Erythroblast (primary cell): ENCODE results near the gene ACR.

Source experiments
- DNase-seq, 2 experiments: peaks; one replicate each; lab custom pipeline; 2025; lab: John Stamatoyannopoulos, UW
- GATA1 ChIP-seq: IDR thresholded peaks from 2 replicates; pipeline ENCODE4 v1.6.1; 2011; ENCODE audit warnings: low read depth, mild to moderate bottlenecking, control low read depth, low read length, moderate library complexity
- POLR2A ChIP-seq: IDR thresholded peaks from 2 replicates; pipeline ENCODE4 v1.6.1; 2011; ENCODE audit warnings: mild to moderate bottlenecking, low read length

ACR gene

DNA sequence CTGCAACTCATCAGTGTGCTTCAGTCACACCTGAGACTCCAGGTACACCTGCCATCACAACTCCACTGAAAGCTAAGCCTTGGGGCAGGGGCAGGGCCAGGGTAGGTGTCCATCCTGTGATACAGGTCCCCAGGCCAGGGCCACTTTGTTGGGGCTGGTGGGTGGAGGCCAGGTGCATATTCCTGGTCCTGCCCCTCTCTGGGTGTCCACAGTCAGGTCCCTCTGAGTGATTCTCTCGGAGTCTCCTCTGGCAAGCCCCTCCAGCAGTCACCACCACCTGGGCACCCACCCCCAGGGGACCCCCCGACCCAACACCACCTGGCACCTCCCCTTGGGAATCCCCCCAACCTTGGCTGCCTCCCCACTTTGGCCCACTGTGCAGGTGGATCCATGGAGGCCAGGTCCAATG, 9.5 kb upstream of the ACR start:
- DNase-seq: no peak
- TF ChIP-seq POLR2A (no peak), GATA1 (no peak)

GRCh38 chr22:50729391-50730012, 8.5 kb upstream of the ACR start:
- DNase-seq: no peak
- no peak for TF ChIP-seq POLR2A
- no peak for TF ChIP-seq GATA1

DNA sequence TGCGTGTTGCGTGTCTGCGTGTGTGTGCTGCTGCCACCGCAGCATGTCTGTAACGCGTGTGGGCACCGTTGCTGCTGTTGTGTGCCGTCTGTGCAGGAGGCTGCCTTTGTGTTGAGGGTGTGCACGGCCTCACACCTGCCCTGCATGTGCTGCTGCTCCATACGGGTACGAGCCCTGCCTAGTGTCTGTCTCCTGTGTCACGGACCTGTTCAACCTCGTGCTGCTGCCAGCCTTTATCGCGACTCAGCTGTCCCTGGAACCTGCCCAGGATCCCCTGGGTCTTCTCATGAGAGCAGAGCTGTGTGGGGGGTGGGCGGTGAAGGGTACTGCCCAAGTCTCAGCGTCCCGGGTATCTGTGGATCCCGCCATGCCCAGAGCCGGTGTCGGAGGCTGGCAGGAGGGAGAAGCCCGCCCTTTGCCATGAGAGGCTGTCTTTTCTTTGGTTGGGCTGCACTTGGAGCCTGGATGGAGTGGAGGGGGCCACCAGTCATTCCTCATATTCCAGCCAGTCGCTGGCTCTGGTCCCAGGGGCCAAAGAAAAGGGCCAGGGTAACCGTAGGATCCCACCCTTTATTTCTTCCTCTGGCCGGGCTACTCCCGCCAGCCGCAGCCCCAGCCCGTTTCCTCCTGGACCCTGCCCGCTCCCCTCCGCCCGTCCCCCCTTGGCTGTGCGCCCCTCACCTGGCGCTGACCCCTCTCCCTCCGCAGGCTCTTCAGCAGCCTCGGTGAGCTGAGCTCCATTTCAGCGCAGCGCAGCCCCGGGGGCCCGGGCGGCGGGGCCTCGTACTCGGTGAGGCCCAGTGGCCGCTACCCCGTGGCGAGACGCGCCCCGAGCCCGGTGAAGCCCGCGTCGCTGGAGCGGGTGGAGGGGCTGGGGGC, 7.8 kb upstream of the ACR start:
- TF ChIP-seq POLR2A (no peak), GATA1 (no peak)
- DNase-seq: no peak

DNA sequence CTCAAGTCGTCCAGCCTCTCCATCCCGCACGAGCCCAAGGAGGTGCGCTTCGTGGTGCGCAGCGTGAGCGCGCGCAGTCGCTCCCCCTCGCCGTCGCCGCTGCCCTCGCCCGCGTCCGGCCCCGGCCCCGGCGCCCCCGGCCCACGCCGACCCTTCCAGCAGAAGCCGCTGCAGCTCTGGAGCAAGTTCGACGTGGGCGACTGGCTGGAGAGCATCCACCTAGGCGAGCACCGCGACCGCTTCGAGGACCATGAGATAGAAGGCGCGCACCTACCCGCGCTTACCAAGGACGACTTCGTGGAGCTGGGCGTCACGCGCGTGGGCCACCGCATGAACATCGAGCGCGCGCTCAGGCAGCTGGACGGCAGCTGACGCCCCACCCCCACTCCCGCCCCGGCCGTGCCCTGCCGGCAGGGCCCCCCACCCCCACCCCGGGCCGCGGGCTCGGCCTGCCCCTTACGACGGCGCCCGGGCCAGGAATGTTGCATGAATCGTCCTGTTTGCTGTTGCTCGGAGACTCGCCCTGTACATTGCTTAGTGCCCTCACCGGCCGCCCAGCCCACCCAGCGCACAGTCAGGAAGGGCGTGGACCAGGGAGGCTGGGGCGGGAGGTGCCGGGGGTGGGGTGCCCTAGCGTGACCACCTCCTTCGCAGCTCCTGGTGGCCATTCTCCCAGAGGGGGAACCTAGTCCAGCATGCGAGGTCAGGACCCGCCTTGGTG, 6.9 kb upstream of the ACR start:
- no peak for DNase-seq
- TF ChIP-seq POLR2A (no peak), GATA1 (no peak)

- TF ChIP-seq GATA1: no peak
- TF ChIP-seq POLR2A: no peak
- DNase-seq: peak; percentile 54 to 61
Observed at GRCh38 chr22:50731811-50732624, 6.0 kb upstream of the ACR start.

- no peak for DNase-seq
- no peak for TF ChIP-seq POLR2A
- TF ChIP-seq GATA1: no peak
Observed at GRCh38 chr22:50732681-50733080, 5.3 kb upstream of the ACR start.

DNA sequence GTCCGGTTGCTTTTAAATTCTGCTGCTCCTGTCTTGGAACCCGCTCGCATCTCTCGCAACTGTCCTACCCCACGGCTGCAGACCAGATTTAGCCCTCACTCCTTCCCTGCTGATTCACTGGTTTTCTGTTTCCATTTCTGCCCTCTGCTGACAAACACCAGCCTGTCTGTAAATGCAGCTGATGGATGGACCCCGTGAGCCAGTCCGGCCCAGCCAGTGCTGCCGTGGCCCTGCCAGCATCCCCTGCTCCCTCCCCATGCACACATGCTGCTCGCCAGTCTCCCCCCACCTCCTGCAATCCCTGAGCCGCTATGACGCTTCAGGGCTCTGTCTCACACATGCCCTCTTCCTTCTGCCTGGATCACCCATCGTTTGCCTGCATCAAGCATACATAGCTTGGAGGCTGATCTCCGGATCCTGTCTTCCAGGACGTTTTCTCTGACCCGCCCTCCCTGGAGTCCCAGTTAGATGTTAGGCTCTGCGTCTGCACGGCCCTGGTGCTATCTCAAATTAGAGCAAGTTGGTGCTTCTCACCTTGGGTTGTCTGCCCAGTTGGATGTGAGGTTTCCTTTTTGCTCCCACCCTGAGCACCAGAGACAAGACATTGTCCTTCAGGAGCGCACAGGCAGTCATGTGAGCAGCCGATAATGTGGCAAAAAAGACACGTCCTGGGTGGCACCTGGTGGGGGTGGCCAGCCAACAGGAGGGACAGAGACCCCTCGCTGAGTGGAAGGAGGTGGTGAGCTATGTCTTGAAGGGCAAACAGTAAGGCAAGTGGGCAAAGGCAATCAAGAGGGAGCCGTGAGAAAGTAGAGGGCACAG, 4.3 kb upstream of the ACR start:
- TF ChIP-seq GATA1 (no peak), POLR2A (no peak)
- no peak for DNase-seq

- DNase-seq: no peak
- TF ChIP-seq GATA1: no peak
- TF ChIP-seq POLR2A: no peak
Observed at GRCh38 chr22:50734343-50734771, 3.6 kb upstream of the ACR start.

DNA sequence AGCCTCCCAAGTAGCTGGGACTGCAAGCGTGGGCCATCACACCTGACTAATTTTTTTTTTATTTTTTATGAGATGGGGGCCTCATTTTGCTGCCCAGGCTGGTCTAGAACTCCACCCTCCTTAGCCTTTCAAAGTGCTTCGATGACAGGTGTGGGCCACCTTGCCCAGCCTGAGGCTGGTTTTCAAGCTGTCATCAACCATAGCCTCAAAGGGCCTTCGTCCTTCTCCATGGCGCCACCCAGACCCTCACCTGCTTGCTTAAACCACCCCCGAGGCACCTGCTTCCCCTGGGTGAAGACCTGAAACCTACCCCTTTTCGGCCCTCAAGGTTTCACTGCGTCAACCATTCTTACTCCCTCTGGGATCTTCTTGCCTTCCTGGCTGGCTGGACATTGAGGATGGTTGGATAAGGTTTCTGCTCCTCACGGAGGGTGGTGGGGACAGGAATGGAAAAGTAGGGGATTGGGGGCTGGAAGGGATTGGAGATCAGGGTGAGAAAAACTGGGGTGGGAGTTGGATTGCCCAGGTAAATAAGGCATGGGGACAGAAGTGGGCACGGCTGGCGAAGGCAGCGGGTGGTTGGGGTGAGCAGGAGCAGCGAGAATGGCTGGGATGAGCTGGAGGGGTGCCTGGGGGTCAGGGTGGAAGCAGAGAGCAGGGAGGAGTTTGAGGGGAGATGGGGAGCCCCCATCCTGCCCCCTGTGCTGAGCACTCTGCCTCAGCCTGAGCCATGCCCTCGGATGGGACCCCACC, 2.8 kb upstream of the ACR start:
- DNase-seq: no peak
- TF ChIP-seq POLR2A (no peak), GATA1 (no peak)

DNA sequence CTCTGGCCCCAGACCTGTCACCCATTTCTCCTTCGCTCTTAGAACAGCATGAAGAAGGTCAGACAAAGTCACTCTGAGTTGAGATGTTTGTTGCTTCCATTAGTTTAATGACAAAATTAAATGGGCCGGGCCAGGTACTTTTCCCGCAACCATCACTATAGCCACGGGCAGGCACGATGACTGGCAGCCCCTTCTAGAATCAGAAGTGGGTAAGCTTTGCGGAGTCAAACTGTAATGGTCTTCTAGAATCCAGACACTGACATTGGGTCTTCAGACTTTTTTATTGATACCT, 2.3 kb upstream of the ACR start:
- TF ChIP-seq POLR2A: no peak
- TF ChIP-seq GATA1: no peak
- no peak for DNase-seq

DNA sequence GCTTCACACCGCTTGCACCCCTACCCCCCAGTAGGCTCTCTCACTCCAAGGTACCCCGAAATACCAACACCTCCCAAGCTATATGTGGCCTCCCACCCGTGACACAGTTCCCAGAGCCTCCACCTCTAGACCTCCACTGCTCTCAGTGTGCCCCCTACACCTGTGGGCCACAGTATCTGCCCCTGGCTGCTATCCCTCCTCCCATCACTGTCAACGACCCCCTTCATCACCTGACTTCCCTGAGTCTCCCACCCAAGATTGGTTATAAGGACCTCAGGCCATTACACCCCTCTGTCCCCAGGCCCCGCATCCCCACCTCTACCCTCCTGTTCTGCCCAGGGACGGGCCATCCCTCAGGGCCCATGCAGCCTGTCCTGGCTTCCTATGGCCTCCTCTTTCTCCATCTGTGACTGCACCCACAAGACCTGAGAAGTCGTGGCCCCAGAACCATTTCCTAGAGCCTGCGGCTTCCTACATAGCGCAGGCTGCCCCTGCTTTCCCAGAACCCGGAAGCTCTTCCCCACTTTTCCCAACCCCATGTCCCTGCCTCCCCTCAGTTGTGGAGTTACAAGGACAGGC, 734 bp downstream of the ACR start:
- TF ChIP-seq POLR2A: no peak
- TF ChIP-seq GATA1: no peak
- no peak for DNase-seq

GRCh38 chr22:50739279-50739691, 1.3 kb downstream of the ACR start:
- no peak for TF ChIP-seq GATA1
- TF ChIP-seq POLR2A: no peak
- DNase-seq: no peak
